ENCODE data around the gene NPSR1. TPM values are rescaled to one million over a fixed set of nuclear protein-coding genes. Genes with fewer than 3 reads are reported as not detected.

Gene NPSR1
- polyA plus RNA-seq, 1 of the 3 experiments (the other 2 are of a cell fraction) = not detected

- Histone ChIP-seq H3K79me2 (ENCODE audit: insufficient read depth) (no peaks in the 10 kb centered on the region), H3K9ac (no peak overlapping the region), H3K27me3 (ENCODE audit: insufficient read depth) (peaks cover 15% of the 10 kb centered on the region; the same call in 1 of the 2 replicates), H3K9me2 (no peaks in the 10 kb centered on the region), H3K36me3 (replicated peaks in 1 of 2; ENCODE audit: control insufficient read depth in 1 of 2, insufficient read depth in 2 of 2, low read length in 1 of 2) (no peaks in the 10 kb centered on the region), H3K4me3 (ENCODE audit: low read depth in 2 of 2, low read length in 1 of 2) (no peak overlapping the region), H3K4me1 (ENCODE audit: control insufficient read depth in 1 of 2, insufficient read depth in 2 of 2, low read depth in 1 of 2, low read length in 1 of 2) (peaks cover 0 to 5% of the 10 kb centered on the region in 2 experiments; a peak in 1 of 4 replicates), H4K20me1 (ENCODE audit: insufficient read depth) (no peaks in the 10 kb centered on the region), H3K4me2 (0 out of 2 replicates have a peak overlapping the region, but pooled peaks have one; percentile 1), H3F3A (replicated peaks; ENCODE audit: insufficient read depth) (peaks cover 7% of the 10 kb centered on the region), H3K27ac (ENCODE audit: low read depth in 2 of 2, low read length in 1 of 2) (no peak overlapping the region), H2AFZ (ENCODE audit: low read depth) (0 out of 2 replicates have a peak overlapping the region, but pooled peaks have one; percentile 25), H3K9me3 (no peaks in the 10 kb centered on the region)
- no peak for TF ChIP-seq NRF1 (IDR thresholded peaks at IDR 0.05; ENCODE audit: low read depth, low read length)
- TF ChIP-seq IRF3 (IDR thresholded peaks at IDR 0.05; ENCODE audit: low read depth, low read length) = no peak
- no peak for TF ChIP-seq NFIC (IDR thresholded peaks at IDR 0.05; ENCODE audit: borderline replicate concordance)
- no peak for TF ChIP-seq MEF2A (IDR thresholded peaks at IDR 0.05; ENCODE audit: borderline replicate concordance, low read depth)
- ChIA-PET POLR2A (no interaction called here), CTCF (interaction anchor here (1.6 kb wide), 1 partner anchor 15 kb away, joined by 4 read pairs; no protein-coding TSS in a partner anchor)
- no peak for DNase-seq
- 31% methylated on average over 5 of the region's 5 CpGs for WGBS (ENCODE audit: low lambda C conversion rate)
These were observed 180.3 kb downstream of the NPSR1 start for GRCh38 chr7:34838329-34838728.

GRCh38 chr7:34839645-34840044 lies 181.6 kb downstream of the NPSR1 start:
- Histone ChIP-seq H3K9me2 (no peaks in the 10 kb centered on the region), H3K27ac (ENCODE audit: low read depth in 2 of 2, low read length in 1 of 2) (no peak overlapping the region), H3K4me1 (ENCODE audit: control insufficient read depth in 1 of 2, insufficient read depth in 2 of 2, low read depth in 1 of 2, low read length in 1 of 2) (peaks cover 0 to 5% of the 10 kb centered on the region in 2 experiments; a peak in 1 of 4 replicates), H3K27me3 (ENCODE audit: insufficient read depth) (peaks cover 5% of the 10 kb centered on the region; the same call in 1 of the 2 replicates), H3K9ac (no peak overlapping the region), H4K20me1 (ENCODE audit: insufficient read depth) (no peaks in the 10 kb centered on the region), H3K4me3 (ENCODE audit: low read depth in 2 of 2, low read length in 1 of 2) (no peak overlapping the region), H2AFZ (ENCODE audit: low read depth) (no peak overlapping the region), H3K9me3 (no peaks in the 10 kb centered on the region), H3K4me2 (no peak overlapping the region), H3K36me3 (replicated peaks in 1 of 2; ENCODE audit: control insufficient read depth in 1 of 2, insufficient read depth in 2 of 2, low read length in 1 of 2) (no peaks in the 10 kb centered on the region), H3F3A (replicated peaks; ENCODE audit: insufficient read depth) (peaks cover 7% of the 10 kb centered on the region), H3K79me2 (ENCODE audit: insufficient read depth) (no peaks in the 10 kb centered on the region)
- TF ChIP-seq USF1 (IDR thresholded peaks at IDR 0.05; ENCODE audit: borderline replicate concordance, low read depth) (peak; percentile 67; the same call in 1 of the 2 replicates), RCOR1 (IDR thresholded peaks at IDR 0.05; ENCODE audit: low read length) (no peak), MEF2A (IDR thresholded peaks at IDR 0.05; ENCODE audit: borderline replicate concordance, low read depth) (no peak)
- 7% methylated on average over 3 of the region's 3 CpGs for WGBS (ENCODE audit: low lambda C conversion rate)
- DNase-seq = no peak
- CTCF ChIA-PET = interaction anchor here (2.1 kb wide), 1 partner anchor 16 kb away, joined by 8 read pairs; no protein-coding TSS in a partner anchor
- POLR2A ChIA-PET = no interaction called here

GRCh38 chr7:34840176-34840785 lies 182.3 kb downstream of the NPSR1 start:
- ChIA-PET CTCF (interaction anchor here (2.1 kb wide), 1 partner anchor 17 kb away, joined by 8 read pairs; no protein-coding TSS in a partner anchor), POLR2A (no interaction called here)
- Histone ChIP-seq H3K4me1 (ENCODE audit: control insufficient read depth in 1 of 2, insufficient read depth in 2 of 2, low read depth in 1 of 2, low read length in 1 of 2) (peaks cover 0 to 5% of the 10 kb centered on the region in 2 experiments; a peak in 1 of 4 replicates), H3K9me3 (no peaks in the 10 kb centered on the region), H3K36me3 (replicated peaks in 1 of 2; ENCODE audit: control insufficient read depth in 1 of 2, insufficient read depth in 2 of 2, low read length in 1 of 2) (no peaks in the 10 kb centered on the region), H3K9me2 (no peaks in the 10 kb centered on the region), H4K20me1 (ENCODE audit: insufficient read depth) (no peaks in the 10 kb centered on the region), H3K27me3 (ENCODE audit: insufficient read depth) (no peaks in the 10 kb centered on the region; the same call in 1 of the 2 replicates), H3F3A (replicated peaks; ENCODE audit: insufficient read depth) (peaks cover 7% of the 10 kb centered on the region), H3K4me2 (no peak overlapping the region), H3K79me2 (ENCODE audit: insufficient read depth) (no peaks in the 10 kb centered on the region), H3K4me3 (ENCODE audit: low read depth in 2 of 2, low read length in 1 of 2) (no peak overlapping the region), H2AFZ (ENCODE audit: low read depth) (no peak overlapping the region), H3K9ac (no peak overlapping the region), H3K27ac (ENCODE audit: low read depth in 2 of 2, low read length in 1 of 2) (no peak overlapping the region)
- DNase-seq = no peak
- 8% methylated on average over 5 of the region's 5 CpGs for WGBS (ENCODE audit: low lambda C conversion rate)
- no peak for TF ChIP-seq POLR2AphosphoS5 (IDR thresholded peaks at IDR 0.05; ENCODE audit: low read depth, low read length)
- no peak for TF ChIP-seq MXI1 (IDR thresholded peaks at IDR 0.05; ENCODE audit: low read depth, low read length)
- TF ChIP-seq RFX5 (IDR thresholded peaks at IDR 0.05; ENCODE audit: low read length) = no peak
- TF ChIP-seq USF1 (IDR thresholded peaks at IDR 0.05; ENCODE audit: borderline replicate concordance, low read depth) = no peak
- TF ChIP-seq IRF3 (IDR thresholded peaks at IDR 0.05; ENCODE audit: low read depth, low read length) = no peak
- TF ChIP-seq SMC3 (IDR thresholded peaks at IDR 0.05; ENCODE audit: low read depth, low read length) = no peak
- TF ChIP-seq GABPA (IDR thresholded peaks at IDR 0.05; ENCODE audit: low read depth) = no peak
- no peak for TF ChIP-seq CHD2 (IDR thresholded peaks at IDR 0.05; ENCODE audit: low read length, partially characterized antibody)
- no peak for TF ChIP-seq NRF1 (IDR thresholded peaks at IDR 0.05; ENCODE audit: low read depth, low read length)
- no peak for TF ChIP-seq TEAD4 (IDR thresholded peaks at IDR 0.05; ENCODE audit: borderline replicate concordance, insufficient read depth)
- no peak for TF ChIP-seq YY1 (IDR thresholded peaks at IDR 0.05; ENCODE audit: low read depth)
- no peak for TF ChIP-seq MEF2A (IDR thresholded peaks at IDR 0.05; ENCODE audit: borderline replicate concordance, low read depth)
- no peak for TF ChIP-seq FOSL2 (IDR thresholded peaks at IDR 0.05; ENCODE audit: borderline replicate concordance, low read depth)

Data from SK-N-SH (cell line).